OCI-LY7 (cell line): ENCODE data around the gene AKT3.

Source experiments
- CTCF ChIP-seq: fragments of 200-600 bp; sonication (generic); conservative IDR thresholded peaks from 2 replicates; pipeline ENCODE4 v1.5.1; 2014; ENCODE audit warnings: mild to moderate bottlenecking, antibody characterized with exemption, low read length, moderate library complexity, mixed read lengths
- EZH2phosphoT487 ChIP-seq: fragments of 200-600 bp; sonication (generic); IDR thresholded peaks from 2 replicates; pipeline ENCODE4 v1.6.1; 2018; ENCODE audit warnings: low read depth, borderline replicate concordance, mild to moderate bottlenecking, mixed run types, antibody characterized with exemption, low read length, moderate library complexity, mixed read lengths

- TF ChIP-seq CTCF = peak; percentile 35; the same call in 1 of the 2 replicates
- TF ChIP-seq EZH2phosphoT487 = no peak
These were observed 307.2 kb downstream of the AKT3 start for GRCh38 chr1:243542739-243543415.
